ENCODE data around the gene STK17A. TPM values are rescaled to one million over a fixed set of nuclear protein-coding genes. Genes with fewer than 3 reads are reported as not detected.

Gene STK17A
- total RNA-seq, 1 experiment from 2014 or later, result 75.4 TPM

- peak overlapping the region; percentile 14 for H3K27ac ChIP-seq (ENCODE audit: low read length)
- no TSS peak for BruUV-seq (replicated peaks)
- H3K36me3 ChIP-seq (ENCODE audit: low read depth, low read length), result peaks cover 59% of the 10 kb centered on the region
- no peaks in the 10 kb centered on the region for H3K9me2 ChIP-seq (replicated peaks; ENCODE audit: low read length)
- POLR2A ChIA-PET (ENCODE audit: unreplicated experiment), result interaction anchor here (0.6 to 0.7 kb wide), 2 partner anchors 25 to 37 kb away, joined by 3 to 5 read pairs; partner anchors contain the start of gene STK17A
- DNase-seq (peak; percentile 57), ATAC-seq (peak; percentile 87)
- H3K4me1 ChIP-seq (ENCODE audit: insufficient read depth, low read length), result peaks cover 35% of the 10 kb centered on the region
- H2AFZ ChIP-seq (ENCODE audit: low read length), result no peak overlapping the region
- H4K20me1 ChIP-seq (ENCODE audit: low read length), result peaks cover 13% of the 10 kb centered on the region
- H3K9ac ChIP-seq (ENCODE audit: low read length), result no peak overlapping the region
- no peaks in the 10 kb centered on the region for H3K27me3 ChIP-seq (ENCODE audit: low read length)
- H3F3A ChIP-seq (ENCODE audit: low read length, unreplicated experiment), result peaks cover under 1% of the 10 kb centered on the region
- H3K79me2 ChIP-seq (ENCODE audit: low read length), result peaks cover 78% of the 10 kb centered on the region
- CTCF ChIA-PET, result interaction anchor here (0.8 kb wide), 1 partner anchor 37 kb away, joined by 11 read pairs; the partner anchor contains the start of gene STK17A
- no peak for TF ChIP-seq CTCF (conservative IDR thresholded peaks at IDR 0.05; ENCODE audit: low read depth, low read length)
- no peak for TF ChIP-seq EZH2phosphoT487 (IDR thresholded peaks at IDR 0.05; ENCODE audit: borderline replicate concordance, low read length)
- TF ChIP-seq EZH2 (IDR thresholded peaks at IDR 0.05; ENCODE audit: low read length, unreplicated experiment), result no peak
- H3K4me2 ChIP-seq (ENCODE audit: low read length), result peak overlapping the region; percentile 33
- H3K4me3 ChIP-seq (ENCODE audit: low read length), result no peak overlapping the region
- no peaks in the 10 kb centered on the region for H3K9me3 ChIP-seq (ENCODE audit: low read length)
- intact Hi-C loops (cut with micrococcal nuclease), result loop anchor here (2.0 kb wide), 1 partner anchor 33 kb away; no protein-coding TSS in a partner anchor
Observed at GRCh38 chr7:43619213-43620012, 36.5 kb downstream of the STK17A start.

GRCh38 chr7:43621729-43622448 is 39.0 kb downstream of the STK17A start:
- POLR2A ChIA-PET (ENCODE audit: unreplicated experiment), result interaction anchor here (0.6 to 1.0 kb wide), 3 partner anchors 18 to 39 kb away, joined by 3 to 7 read pairs (median 4); partner anchors contain the start of gene STK17A
- TF ChIP-seq EZH2 (IDR thresholded peaks at IDR 0.05; ENCODE audit: low read length, unreplicated experiment) (no peak), EZH2phosphoT487 (IDR thresholded peaks at IDR 0.05; ENCODE audit: borderline replicate concordance, low read length) (no peak), CTCF (conservative IDR thresholded peaks at IDR 0.05; ENCODE audit: low read depth, low read length) (no peak)
- H3K4me3 ChIP-seq (ENCODE audit: low read length), result no peak overlapping the region
- H3K9me2 ChIP-seq (replicated peaks; ENCODE audit: low read length), result no peaks in the 10 kb centered on the region
- H3K36me3 ChIP-seq (ENCODE audit: low read depth, low read length), result peaks cover 62% of the 10 kb centered on the region
- H3K4me1 ChIP-seq (ENCODE audit: insufficient read depth, low read length), result peaks cover 53% of the 10 kb centered on the region
- H3K79me2 ChIP-seq (ENCODE audit: low read length), result peaks cover 79% of the 10 kb centered on the region
- H3F3A ChIP-seq (ENCODE audit: low read length, unreplicated experiment), result peaks cover 5% of the 10 kb centered on the region
- H3K9ac ChIP-seq (ENCODE audit: low read length), result no peak overlapping the region
- H3K9me3 ChIP-seq (ENCODE audit: low read length), result no peaks in the 10 kb centered on the region
- no peak overlapping the region for H3K27ac ChIP-seq (ENCODE audit: low read length)
- H3K27me3 ChIP-seq (ENCODE audit: low read length), result no peaks in the 10 kb centered on the region
- no peak overlapping the region for H3K4me2 ChIP-seq (ENCODE audit: low read length)
- BruUV-seq (replicated peaks), result no TSS peak
- CTCF ChIA-PET, result interaction anchor here (0.7 to 1.2 kb wide), 3 partner anchors 39 to 114 kb away, joined by 3 to 12 read pairs (median 4); partner anchors contain the start of gene STK17A
- H2AFZ ChIP-seq (ENCODE audit: low read length), result no peak overlapping the region
- DNase-seq (no peak), ATAC-seq (no peak)
- peaks cover 9% of the 10 kb centered on the region; the same call in 1 of the 2 replicates for H4K20me1 ChIP-seq (ENCODE audit: low read length)
- intact Hi-C loops (cut with micrococcal nuclease), result no loop called here

Data from PC-3 (cell line).